ENCODE measurements around the gene ISX.

The ISX gene

DNA sequence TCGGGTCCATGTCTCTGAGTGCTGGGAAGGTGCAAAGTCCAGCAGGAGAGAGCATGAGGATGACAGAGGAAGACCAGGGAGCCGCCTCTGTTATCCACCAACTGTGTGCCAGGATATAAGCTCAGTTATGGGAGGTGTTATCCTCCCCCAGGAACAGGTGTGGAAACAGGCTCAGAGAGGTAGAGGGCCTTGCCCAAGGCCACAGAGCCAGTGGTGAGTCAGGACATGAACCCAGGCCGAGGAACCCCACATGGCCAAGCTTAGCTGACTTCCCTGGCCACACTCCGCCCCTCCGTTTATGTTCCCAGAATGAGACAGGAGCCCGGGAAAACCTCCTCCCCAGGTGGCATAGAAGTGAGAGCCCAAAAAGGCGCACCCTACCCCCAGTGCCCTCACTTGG, 50.3 kb downstream of the ISX start:
- no peaks in the 10 kb centered on the region for H3K27me3 ChIP-seq
- no peak overlapping the region for H3K4me2 ChIP-seq
- no peak overlapping the region for H3K9ac ChIP-seq
- no peak for TF ChIP-seq Cebpa-rat (IDR thresholded peaks at IDR 0.05)
- H3K9me3 ChIP-seq (replicated peaks in 1 of 11), result no peaks in the 10 kb centered on the region
- H3K36me3 ChIP-seq, result no peaks in the 10 kb centered on the region
- H4K20me1 ChIP-seq, result no peaks in the 10 kb centered on the region
- no peak overlapping the region for H3K4me3 ChIP-seq
- peak overlapping the region in 2 of 11 experiments; percentile 35 to 74; a peak in 3 of 22 replicates for H3K27ac ChIP-seq
- H3K4me1 ChIP-seq, result peaks cover 13 to 47% (median 34%) of the 10 kb centered on the region in 10 experiments

- Histone ChIP-seq H3K4me3 (no peak overlapping the region), H3K27me3 (no peaks in the 10 kb centered on the region), H4K20me1 (no peaks in the 10 kb centered on the region), H3K4me2 (no peak overlapping the region), H3K36me3 (no peaks in the 10 kb centered on the region), H3K27ac (no peak overlapping the region), H3K9ac (no peak overlapping the region), H3K4me1 (peaks cover 13 to 47% (median 35%) of the 10 kb centered on the region in 10 experiments), H3K9me3 (replicated peaks in 1 of 11) (no peaks in the 10 kb centered on the region)
- no peak for TF ChIP-seq Cebpa-rat (IDR thresholded peaks at IDR 0.05)
Observed at GRCh38 chr22:35116817-35117216, 50.9 kb downstream of the ISX start.

DNA sequence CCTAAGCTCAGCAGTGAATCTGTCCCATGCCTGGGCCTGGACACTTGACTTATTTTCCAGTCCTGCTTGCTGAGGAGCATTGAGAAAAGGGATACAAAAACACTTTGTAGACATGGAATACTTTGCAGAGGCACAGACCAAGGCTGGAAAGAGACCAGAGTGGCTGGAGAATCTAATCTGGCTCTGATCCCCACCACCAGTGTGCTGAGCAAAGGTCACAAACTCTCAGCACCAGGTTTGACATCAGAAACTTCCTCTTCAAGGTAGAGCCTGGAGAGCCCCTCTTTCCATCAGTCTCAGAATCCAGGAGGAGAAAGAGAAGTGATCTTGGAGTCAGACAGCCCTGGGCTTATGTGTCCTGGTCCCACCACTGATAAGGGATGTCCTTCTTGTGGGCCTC, 53.5 kb downstream of the ISX start:
- no peaks in the 10 kb centered on the region for H3K36me3 ChIP-seq
- H3K9me3 ChIP-seq (replicated peaks in 1 of 11), result no peaks in the 10 kb centered on the region
- H3K4me2 ChIP-seq, result peak overlapping the region in 3 of 11 experiments; percentile 62 to 75 (median 64); a peak in 4 of 22 replicates
- TF ChIP-seq Cebpa-rat (IDR thresholded peaks at IDR 0.05), result no peak
- peak overlapping the region in 3 of 11 experiments; percentile 17 to 47 (median 32); a peak in 1 of 22 replicates for H3K27ac ChIP-seq
- no peaks in the 10 kb centered on the region for H3K27me3 ChIP-seq
- no peaks in the 10 kb centered on the region for H4K20me1 ChIP-seq
- no peak overlapping the region for H3K9ac ChIP-seq
- H3K4me3 ChIP-seq, result no peak overlapping the region
- peaks cover 9 to 37% (median 26%) of the 10 kb centered on the region in 10 experiments for H3K4me1 ChIP-seq

- H3K4me1 ChIP-seq, result peaks cover 0 to 36% (median 29%) of the 10 kb centered on the region in 10 experiments; a peak in 18 of 20 replicates
- H3K27me3 ChIP-seq, result no peaks in the 10 kb centered on the region
- H4K20me1 ChIP-seq, result no peaks in the 10 kb centered on the region
- no peak overlapping the region for H3K4me3 ChIP-seq
- no peak overlapping the region for H3K9ac ChIP-seq
- no peaks in the 10 kb centered on the region for H3K36me3 ChIP-seq
- H3K27ac ChIP-seq, result no peak overlapping the region
- no peak overlapping the region for H3K4me2 ChIP-seq
- no peak for TF ChIP-seq Cebpa-rat (IDR thresholded peaks at IDR 0.05)
- no peaks in the 10 kb centered on the region for H3K9me3 ChIP-seq (replicated peaks in 1 of 11)
Observed at GRCh38 chr22:35124691-35125219, 58.8 kb downstream of the ISX start.

GRCh38 chr22:35126993-35127392, 61.0 kb downstream of the ISX start:
- no peak overlapping the region for H3K4me3 ChIP-seq
- peak overlapping the region in 10 of 11 experiments; percentile 19 to 76 (median 54); a peak in 19 of 22 replicates for H3K4me2 ChIP-seq
- 0 out of 22 replicates have a peak, but pooled peaks of 1 of the 11 experiments have one; percentile 8 for TF ChIP-seq Cebpa-rat (IDR thresholded peaks at IDR 0.05)
- no peaks in the 10 kb centered on the region for H4K20me1 ChIP-seq
- H3K27ac ChIP-seq, result no peak overlapping the region
- no peaks in the 10 kb centered on the region for H3K27me3 ChIP-seq
- H3K9ac ChIP-seq, result no peak overlapping the region
- peaks cover 8 to 34% (median 26%) of the 10 kb centered on the region in 10 experiments; a peak in 19 of 20 replicates for H3K4me1 ChIP-seq
- H3K9me3 ChIP-seq (replicated peaks in 1 of 11), result no peaks in the 10 kb centered on the region
- no peaks in the 10 kb centered on the region for H3K36me3 ChIP-seq

GRCh38 chr22:35128637-35129036, 62.7 kb downstream of the ISX start:
- Histone ChIP-seq H3K9me3 (replicated peaks in 1 of 11) (no peaks in the 10 kb centered on the region), H3K4me3 (no peak overlapping the region), H3K27ac (no peak overlapping the region), H3K4me1 (peaks cover 8 to 34% (median 26%) of the 10 kb centered on the region in 10 experiments; a peak in 19 of 20 replicates), H3K27me3 (no peaks in the 10 kb centered on the region), H3K36me3 (no peaks in the 10 kb centered on the region), H4K20me1 (no peaks in the 10 kb centered on the region), H3K9ac (no peak overlapping the region), H3K4me2 (no peak overlapping the region)
- TF ChIP-seq Cebpa-rat (IDR thresholded peaks at IDR 0.05), result no peak

- peak overlapping the region in 8 of 11 experiments; percentile 4 to 55 (median 37); a peak in 15 of 22 replicates for H3K4me2 ChIP-seq
- no peaks in the 10 kb centered on the region for H3K27me3 ChIP-seq
- no peak for TF ChIP-seq Cebpa-rat (IDR thresholded peaks at IDR 0.05)
- H3K4me1 ChIP-seq, result peaks cover 8 to 38% (median 32%) of the 10 kb centered on the region in 10 experiments; a peak in 19 of 20 replicates
- no peak overlapping the region for H3K9ac ChIP-seq
- H3K27ac ChIP-seq, result no peak overlapping the region
- no peaks in the 10 kb centered on the region for H3K9me3 ChIP-seq (replicated peaks in 1 of 11)
- no peaks in the 10 kb centered on the region for H4K20me1 ChIP-seq
- no peaks in the 10 kb centered on the region for H3K36me3 ChIP-seq
- H3K4me3 ChIP-seq, result no peak overlapping the region
Observed at GRCh38 chr22:35131525-35132000, 65.6 kb downstream of the ISX start.

GRCh38 chr22:35132568-35132967, 66.6 kb downstream of the ISX start:
- peaks cover 8 to 28% (median 22%) of the 10 kb centered on the region in 10 experiments; a peak in 19 of 20 replicates for H3K4me1 ChIP-seq
- H3K36me3 ChIP-seq, result no peaks in the 10 kb centered on the region
- no peak overlapping the region for H3K9ac ChIP-seq
- no peak for TF ChIP-seq Cebpa-rat (IDR thresholded peaks at IDR 0.05)
- H4K20me1 ChIP-seq, result no peaks in the 10 kb centered on the region
- H3K27me3 ChIP-seq, result no peaks in the 10 kb centered on the region
- no peak overlapping the region for H3K27ac ChIP-seq
- H3K4me2 ChIP-seq, result no peak overlapping the region
- H3K4me3 ChIP-seq, result no peak overlapping the region
- no peaks in the 10 kb centered on the region for H3K9me3 ChIP-seq (replicated peaks in 1 of 11)

DNA sequence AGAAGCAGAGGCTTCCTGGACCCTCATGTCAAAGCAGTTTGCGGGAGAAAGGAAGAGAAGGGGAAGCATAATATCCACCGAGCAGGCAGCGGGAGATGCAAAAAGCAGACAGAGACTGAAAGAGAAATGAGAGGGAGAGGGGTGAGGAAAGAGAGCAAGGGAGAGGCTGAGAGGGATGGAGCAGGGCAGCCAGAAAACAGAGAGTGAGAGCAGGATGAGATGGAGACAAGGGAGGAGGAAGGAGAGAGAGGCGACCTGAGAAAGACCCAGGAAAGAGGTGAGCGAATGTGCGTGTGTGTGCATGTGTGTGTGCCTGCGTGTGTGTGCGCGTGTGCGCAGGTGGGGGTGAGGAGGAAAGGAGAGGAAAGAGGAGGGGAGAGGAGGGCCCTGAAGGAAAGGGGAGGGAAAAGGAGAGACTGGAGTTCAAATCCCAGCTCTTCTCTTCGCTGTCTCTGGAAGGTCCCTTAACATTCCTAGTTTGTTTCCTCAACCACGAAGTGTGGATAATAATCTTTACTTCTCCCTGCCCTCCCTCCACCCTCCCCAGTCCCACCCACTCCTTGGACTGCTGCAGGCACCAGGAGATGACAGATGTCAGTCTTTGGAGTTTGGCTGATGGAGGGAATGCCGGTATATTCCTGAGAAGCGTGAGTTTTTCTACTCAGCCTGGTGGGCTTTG, 67.9 kb downstream of the ISX start:
- Histone ChIP-seq H3K4me2 (no peak overlapping the region), H3K9me3 (replicated peaks in 1 of 11) (no peaks in the 10 kb centered on the region), H4K20me1 (no peaks in the 10 kb centered on the region), H3K27me3 (no peaks in the 10 kb centered on the region), H3K9ac (no peak overlapping the region), H3K4me3 (no peak overlapping the region), H3K27ac (no peak overlapping the region), H3K36me3 (no peaks in the 10 kb centered on the region), H3K4me1 (peaks cover 8 to 22% (median 18%) of the 10 kb centered on the region in 10 experiments; a peak in 18 of 20 replicates)
- no peak for TF ChIP-seq Cebpa-rat (IDR thresholded peaks at IDR 0.05)
